ENCODE results near the gene MEI4. TPM values are rescaled to one million over a fixed set of nuclear protein-coding genes. Genes with fewer than 3 reads are reported as not detected.

MEI4 gene
- total and polyA plus RNA-seq, 2 donors (not counting 1 experiment from before 2014, with no cell fraction given): not detected

- Histone ChIP-seq H3K36me3 (replicated peaks in 1 of 2; ENCODE audit: control extremely low read depth in 1 of 2, control insufficient read depth in 1 of 2, extremely low read depth in 1 of 2, insufficient read depth in 2 of 2, low read length in 1 of 2) (no peaks in the 10 kb centered on the region), H3K4me2 (replicated peaks; ENCODE audit: low read depth, low read length, poor library complexity, severe bottlenecking) (no peak overlapping the region), H4K20me1 (ENCODE audit: control insufficient read depth, insufficient read depth, low read length, poor library complexity, severe bottlenecking) (no peaks in the 10 kb centered on the region), H3K27me3 (replicated peaks in 1 of 4; ENCODE audit: control extremely low read depth in 1 of 4, control insufficient read depth in 3 of 4, insufficient read depth in 4 of 4, low read length in 3 of 4) (no peaks in the 10 kb centered on the region), H3K79me2 (ENCODE audit: control insufficient read depth, insufficient read depth, low read length) (no peaks in the 10 kb centered on the region), H3K9me3 (ENCODE audit: control extremely low read depth in 1 of 3, control insufficient read depth in 2 of 3, insufficient read depth in 1 of 3, low read length in 2 of 3) (peaks cover 0 to 3% (median 0%) of the 10 kb centered on the region in 3 donors), H3K4me1 (ENCODE audit: control insufficient read depth in 2 of 2, insufficient read depth in 2 of 2, low read length in 2 of 2) (no peaks in the 10 kb centered on the region), H2AFZ (ENCODE audit: insufficient read depth, low read depth, low read length, poor library complexity, severe bottlenecking) (no peak overlapping the region), H3K9ac (ENCODE audit: low read length) (no peak overlapping the region), H3K4me3 (ENCODE audit: control extremely low read depth in 1 of 5, extremely low read depth in 1 of 5, insufficient read depth in 1 of 5, low read depth in 2 of 5, low read length in 4 of 5) (no peak overlapping the region), H3K27ac (ENCODE audit: low read length in 2 of 2) (no peak overlapping the region)
- no peaks in the 10 kb centered on the region for H3K4me1 Mint-ChIP-seq
- H3K4me3 Mint-ChIP-seq: no peak overlapping the region
- H3K27ac Mint-ChIP-seq: no peak overlapping the region
- intact Hi-C loops (cut with micrococcal nuclease): no loop called here
- ATAC-seq (ENCODE audit: low read depth): no peak
- H3K27me3 Mint-ChIP-seq: no peaks in the 10 kb centered on the region
- TF ChIP-seq CTCF (IDR thresholded peaks at IDR 0.05) (no peak), EZH2 (IDR thresholded peaks at IDR 0.05; ENCODE audit: borderline replicate concordance, insufficient read depth, low read depth, low read length, poor library complexity, severe bottlenecking) (no peak)
- CTCF ChIA-PET: no interaction called here
- DNase-seq: no peak
- POLR2A ChIA-PET: no interaction called here
- H3K9me3 Mint-ChIP-seq (ENCODE audit: insufficient read depth): no peaks in the 10 kb centered on the region
These were observed 200.6 kb downstream of the MEI4 start for GRCh38 chr6:77853401-77853800.

GRCh38 chr6:77856391-77856790, 203.6 kb downstream of the MEI4 start:
- Histone ChIP-seq H2AFZ (ENCODE audit: insufficient read depth, low read depth, low read length, poor library complexity, severe bottlenecking) (no peak overlapping the region), H3K27me3 (replicated peaks in 1 of 4; ENCODE audit: control extremely low read depth in 1 of 4, control insufficient read depth in 3 of 4, insufficient read depth in 4 of 4, low read length in 3 of 4) (no peaks in the 10 kb centered on the region), H3K36me3 (replicated peaks in 1 of 2; ENCODE audit: control extremely low read depth in 1 of 2, control insufficient read depth in 1 of 2, extremely low read depth in 1 of 2, insufficient read depth in 2 of 2, low read length in 1 of 2) (no peaks in the 10 kb centered on the region), H3K4me1 (ENCODE audit: control insufficient read depth in 2 of 2, insufficient read depth in 2 of 2, low read length in 2 of 2) (no peaks in the 10 kb centered on the region), H3K27ac (ENCODE audit: low read length in 2 of 2) (no peak overlapping the region), H3K9ac (ENCODE audit: low read length) (no peak overlapping the region), H3K79me2 (ENCODE audit: control insufficient read depth, insufficient read depth, low read length) (no peaks in the 10 kb centered on the region), H4K20me1 (ENCODE audit: control insufficient read depth, insufficient read depth, low read length, poor library complexity, severe bottlenecking) (no peaks in the 10 kb centered on the region), H3K9me3 (ENCODE audit: control extremely low read depth in 1 of 3, control insufficient read depth in 2 of 3, insufficient read depth in 1 of 3, low read length in 2 of 3) (peaks cover 0 to 3% (median 0%) of the 10 kb centered on the region in 3 donors), H3K4me2 (replicated peaks; ENCODE audit: low read depth, low read length, poor library complexity, severe bottlenecking) (no peak overlapping the region), H3K4me3 (ENCODE audit: control extremely low read depth in 1 of 5, extremely low read depth in 1 of 5, insufficient read depth in 1 of 5, low read depth in 2 of 5, low read length in 4 of 5) (no peak overlapping the region)
- no peaks in the 10 kb centered on the region for H3K27me3 Mint-ChIP-seq
- ChIA-PET POLR2A (no interaction called here), CTCF (no interaction called here)
- no peak overlapping the region for H3K27ac Mint-ChIP-seq
- no peak for ATAC-seq (ENCODE audit: low read depth)
- no peak for TF ChIP-seq CTCF (IDR thresholded peaks at IDR 0.05)
- TF ChIP-seq EZH2 (IDR thresholded peaks at IDR 0.05; ENCODE audit: borderline replicate concordance, insufficient read depth, low read depth, low read length, poor library complexity, severe bottlenecking): no peak
- intact Hi-C loops (cut with micrococcal nuclease): no loop called here
- no peak for DNase-seq
- no peaks in the 10 kb centered on the region for H3K4me1 Mint-ChIP-seq
- H3K4me3 Mint-ChIP-seq: no peak overlapping the region
- H3K9me3 Mint-ChIP-seq (ENCODE audit: insufficient read depth): peaks cover 3% of the 10 kb centered on the region
- 92% methylated on average over 2 of the region's 5 CpGs for WGBS (ENCODE audit: insufficient coverage)

Data from B cell (primary cell).